ENCODE results near the gene LGALS4.

Gene LGALS4

DNA sequence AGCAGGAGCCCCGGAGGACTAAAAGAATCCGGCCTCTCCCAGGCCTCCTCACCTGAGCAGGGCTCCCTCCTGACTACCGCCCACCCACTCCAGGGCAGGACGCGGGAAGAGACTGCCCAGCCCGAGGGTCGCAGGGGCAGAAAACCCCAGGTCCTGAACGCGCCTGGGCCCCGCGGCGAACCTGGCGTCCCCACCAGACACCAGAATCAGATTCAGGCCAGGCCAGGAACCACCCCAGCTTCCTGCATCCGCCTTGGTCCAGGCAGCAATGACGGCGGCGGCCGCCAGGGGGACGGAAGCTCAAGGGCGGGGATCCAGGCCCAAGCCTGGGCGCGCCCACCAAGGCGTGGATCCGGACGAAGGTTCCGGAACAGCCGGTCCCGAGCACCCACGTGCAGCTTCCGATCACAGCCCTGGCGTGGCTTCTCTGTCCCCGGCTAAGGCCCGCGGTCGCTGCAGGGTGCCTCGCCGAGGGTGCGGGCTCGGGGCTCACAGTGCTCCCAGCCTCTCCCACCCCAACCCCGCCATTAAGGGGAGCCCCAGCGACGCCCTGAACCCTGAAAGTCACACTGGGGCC is 43.0 kb downstream of the LGALS4 start:
- Histone ChIP-seq H3K27ac (ENCODE audit: low read depth, low read length, poor library complexity, severe bottlenecking) (no peak overlapping the region), H3K9me3 (ENCODE audit: low read length) (no peaks in the 10 kb centered on the region), H3K4me2 (ENCODE audit: low read length) (peak overlapping the region; percentile 57), H3K36me3 (ENCODE audit: insufficient read depth, low read length) (no peaks in the 10 kb centered on the region), H3K4me1 (ENCODE audit: insufficient read depth, low read length, severe bottlenecking) (peaks cover 14% of the 10 kb centered on the region), H2AFZ (ENCODE audit: low read length) (peak overlapping the region; percentile 93), H3K4me3 (ENCODE audit: low read depth, low read length, poor library complexity, severe bottlenecking) (peak overlapping the region; percentile 51), H4K20me1 (ENCODE audit: insufficient read depth, low read length) (no peaks in the 10 kb centered on the region), H3K27me3 (ENCODE audit: insufficient read depth, low read length) (no peaks in the 10 kb centered on the region; the same call in 1 of the 2 replicates), H3F3A (ENCODE audit: insufficient read depth, low read length) (no peaks in the 10 kb centered on the region), H3K9ac (ENCODE audit: low read length) (peak overlapping the region; percentile 42; the same call in 1 of the 2 replicates), H3K79me2 (ENCODE audit: insufficient read depth, low read length) (no peaks in the 10 kb centered on the region), H3K9me2 (ENCODE audit: low read depth, low read length) (no peaks in the 10 kb centered on the region)
- TF ChIP-seq EZH2 (IDR thresholded peaks at IDR 0.05; ENCODE audit: borderline replicate concordance, low read length) (no peak), CTCF (IDR thresholded peaks at IDR 0.05; ENCODE audit: low read length) (peak; percentile 68)

DNA sequence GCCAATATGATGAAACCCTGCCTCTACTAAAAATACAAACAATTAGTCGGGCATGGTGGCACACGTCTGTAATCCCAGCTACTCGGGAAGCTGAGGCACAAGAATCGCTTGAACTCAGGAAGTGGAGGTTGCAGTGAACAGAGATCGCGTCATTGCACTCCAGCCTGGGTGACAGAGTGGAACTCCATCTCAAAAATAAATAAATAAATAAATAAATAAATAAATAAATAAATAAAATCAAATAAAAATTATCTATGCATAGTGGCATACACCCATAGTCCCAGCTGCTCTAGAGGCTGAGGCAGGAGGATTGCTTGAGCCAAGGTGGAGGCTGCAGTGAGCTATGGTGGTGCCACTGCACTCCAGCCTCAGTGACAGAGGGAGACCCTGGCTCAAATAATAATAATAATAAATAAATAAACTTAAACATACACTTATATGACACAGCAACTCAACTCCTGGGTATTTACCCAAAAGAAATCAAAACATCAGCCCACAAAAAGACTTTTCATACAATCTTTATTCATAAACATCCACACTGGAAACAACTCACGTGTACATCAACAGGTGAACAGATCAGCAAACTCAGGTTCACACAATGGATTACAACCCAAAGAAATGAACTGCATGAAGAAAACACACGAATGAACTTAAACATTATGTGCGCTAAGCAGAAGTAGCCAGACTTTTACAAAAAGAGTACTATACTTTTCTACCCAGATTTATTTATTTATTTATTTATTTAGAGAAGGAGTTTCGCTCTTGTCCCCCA is 46.3 kb downstream of the LGALS4 start:
- H3F3A ChIP-seq (ENCODE audit: insufficient read depth, low read length): no peaks in the 10 kb centered on the region
- H4K20me1 ChIP-seq (ENCODE audit: insufficient read depth, low read length): no peaks in the 10 kb centered on the region
- H3K9ac ChIP-seq (ENCODE audit: low read length): no peak overlapping the region
- H3K27me3 ChIP-seq (ENCODE audit: insufficient read depth, low read length): no peaks in the 10 kb centered on the region; the same call in 1 of the 2 replicates
- no peaks in the 10 kb centered on the region for H3K9me2 ChIP-seq (ENCODE audit: low read depth, low read length)
- H3K4me2 ChIP-seq (ENCODE audit: low read length): no peak overlapping the region
- no peak overlapping the region for H3K4me3 ChIP-seq (ENCODE audit: low read depth, low read length, poor library complexity, severe bottlenecking)
- H3K4me1 ChIP-seq (ENCODE audit: insufficient read depth, low read length, severe bottlenecking): peaks cover 14% of the 10 kb centered on the region
- H3K79me2 ChIP-seq (ENCODE audit: insufficient read depth, low read length): no peaks in the 10 kb centered on the region
- no peak overlapping the region for H3K27ac ChIP-seq (ENCODE audit: low read depth, low read length, poor library complexity, severe bottlenecking)
- H2AFZ ChIP-seq (ENCODE audit: low read length): no peak overlapping the region
- no peaks in the 10 kb centered on the region for H3K36me3 ChIP-seq (ENCODE audit: insufficient read depth, low read length)
- no peak for TF ChIP-seq CTCF (IDR thresholded peaks at IDR 0.05; ENCODE audit: low read length)
- TF ChIP-seq EZH2 (IDR thresholded peaks at IDR 0.05; ENCODE audit: borderline replicate concordance, low read length): no peak
- H3K9me3 ChIP-seq (ENCODE audit: low read length): no peaks in the 10 kb centered on the region

- H4K20me1 ChIP-seq (ENCODE audit: insufficient read depth, low read length): no peaks in the 10 kb centered on the region
- TF ChIP-seq CTCF (IDR thresholded peaks at IDR 0.05; ENCODE audit: low read length) (no peak), EZH2 (IDR thresholded peaks at IDR 0.05; ENCODE audit: borderline replicate concordance, low read length) (no peak)
- H3K27ac ChIP-seq (ENCODE audit: low read depth, low read length, poor library complexity, severe bottlenecking): no peak overlapping the region
- no peaks in the 10 kb centered on the region for H3K9me3 ChIP-seq (ENCODE audit: low read length)
- H3K4me1 ChIP-seq (ENCODE audit: insufficient read depth, low read length, severe bottlenecking): peaks cover 13% of the 10 kb centered on the region
- H3K4me3 ChIP-seq (ENCODE audit: low read depth, low read length, poor library complexity, severe bottlenecking): no peak overlapping the region
- H3K9me2 ChIP-seq (ENCODE audit: low read depth, low read length): no peaks in the 10 kb centered on the region
- no peak overlapping the region for H2AFZ ChIP-seq (ENCODE audit: low read length)
- H3F3A ChIP-seq (ENCODE audit: insufficient read depth, low read length): no peaks in the 10 kb centered on the region
- no peak overlapping the region for H3K4me2 ChIP-seq (ENCODE audit: low read length)
- no peaks in the 10 kb centered on the region for H3K36me3 ChIP-seq (ENCODE audit: insufficient read depth, low read length)
- no peaks in the 10 kb centered on the region for H3K79me2 ChIP-seq (ENCODE audit: insufficient read depth, low read length)
- no peak overlapping the region for H3K9ac ChIP-seq (ENCODE audit: low read length)
- no peaks in the 10 kb centered on the region; the same call in 1 of the 2 replicates for H3K27me3 ChIP-seq (ENCODE audit: insufficient read depth, low read length)
Measured at GRCh38 chr19:38765214-38765613, 47.5 kb downstream of the LGALS4 start.
